GM18867 (cell line): ENCODE data around the gene DUS2.
"Not testable (repeated sequence)": the region's sequence is repeated elsewhere in the genome, so short reads cannot be mapped to it uniquely, and the experiment has no call there.

Source experiments
- ATAC-seq: cut with Tn5 transposase; IDR thresholded peaks from one replicate; pipeline ENCODE4 v1.9.1; 2021; ENCODE audit warnings: mild to moderate bottlenecking, moderate library complexity; ENCODE audit not compliant: unreplicated experiment

DUS2 gene

GRCh38 chr16:68088130-68088972 lies 65.3 kb downstream of the DUS2 start:
- ATAC-seq = no peak

- ATAC-seq = no peak
These were observed 66.0 kb downstream of the DUS2 start for GRCh38 chr16:68089067-68089466.

GRCh38 chr16:68090130-68090529 lies 67.0 kb downstream of the DUS2 start:
- ATAC-seq = no peak

GRCh38 chr16:68090533-68090932 lies 67.4 kb downstream of the DUS2 start:
- ATAC-seq = no peak

GRCh38 chr16:68091380-68092261 lies 68.5 kb downstream of the DUS2 start:
- ATAC-seq = no peak

- not testable (repeated sequence) for ATAC-seq
These were observed 69.2 kb downstream of the DUS2 start for GRCh38 chr16:68092275-68092674.

- ATAC-seq = no peak
These were observed 70.9 kb downstream of the DUS2 start for GRCh38 chr16:68093816-68094613.

- ATAC-seq = no peak
These were observed 71.5 kb downstream of the DUS2 start for GRCh38 chr16:68094614-68094934.

- ATAC-seq = no peak
These were observed 73.4 kb downstream of the DUS2 start for GRCh38 chr16:68096491-68096890.

GRCh38 chr16:68097088-68097487 lies 74.0 kb downstream of the DUS2 start:
- no peak for ATAC-seq

- ATAC-seq = no peak
These were observed 74.8 kb downstream of the DUS2 start for GRCh38 chr16:68097895-68098294.

GRCh38 chr16:68100488-68100887 lies 77.4 kb downstream of the DUS2 start:
- ATAC-seq = no peak

GRCh38 chr16:68105611-68106010 lies 82.5 kb downstream of the DUS2 start:
- no peak for ATAC-seq

- ATAC-seq = not testable (repeated sequence)
These were observed 84.3 kb downstream of the DUS2 start for GRCh38 chr16:68107230-68107928.

GRCh38 chr16:68109156-68109555 lies 86.1 kb downstream of the DUS2 start:
- not testable (repeated sequence) for ATAC-seq

GRCh38 chr16:68110611-68111010 lies 87.5 kb downstream of the DUS2 start:
- not testable (repeated sequence) for ATAC-seq

GRCh38 chr16:68111379-68111778 lies 88.3 kb downstream of the DUS2 start:
- ATAC-seq = no peak

- no peak for ATAC-seq
These were observed 90.1 kb downstream of the DUS2 start for GRCh38 chr16:68113059-68113761.

- ATAC-seq = no peak
These were observed 90.7 kb downstream of the DUS2 start for GRCh38 chr16:68113765-68114240.

GRCh38 chr16:68114939-68115338 lies 91.9 kb downstream of the DUS2 start:
- ATAC-seq = not testable (repeated sequence)
